NB4 (cell line): ENCODE measurements around the gene TMEM242.

Source experiments
- MYC ChIP-seq: IDR thresholded peaks from 2 replicates; pipeline ENCODE4 v1.6.1; 2011; ENCODE audit warnings: low read depth, low read length
- POLR2A ChIP-seq: IDR thresholded peaks from 2 replicates; pipeline ENCODE4 v1.6.1; 2011; ENCODE audit warnings: mild to moderate bottlenecking; ENCODE audit not compliant: insufficient read length; ENCODE audit errors: extremely low read depth
- TF ChIP-seq, protein P1 (sequence below): IDR thresholded peaks from one replicate; pipeline ENCODE4 v1.5.1; 2012; ENCODE audit warnings: low read depth, low read length
- TF ChIP-seq, protein P2 (sequence below): IDR thresholded peaks from 2 replicates; pipeline ENCODE4 v1.6.1; 2011; ENCODE audit warnings: low read depth, low read length

- TF ChIP-seq, protein P1, sequence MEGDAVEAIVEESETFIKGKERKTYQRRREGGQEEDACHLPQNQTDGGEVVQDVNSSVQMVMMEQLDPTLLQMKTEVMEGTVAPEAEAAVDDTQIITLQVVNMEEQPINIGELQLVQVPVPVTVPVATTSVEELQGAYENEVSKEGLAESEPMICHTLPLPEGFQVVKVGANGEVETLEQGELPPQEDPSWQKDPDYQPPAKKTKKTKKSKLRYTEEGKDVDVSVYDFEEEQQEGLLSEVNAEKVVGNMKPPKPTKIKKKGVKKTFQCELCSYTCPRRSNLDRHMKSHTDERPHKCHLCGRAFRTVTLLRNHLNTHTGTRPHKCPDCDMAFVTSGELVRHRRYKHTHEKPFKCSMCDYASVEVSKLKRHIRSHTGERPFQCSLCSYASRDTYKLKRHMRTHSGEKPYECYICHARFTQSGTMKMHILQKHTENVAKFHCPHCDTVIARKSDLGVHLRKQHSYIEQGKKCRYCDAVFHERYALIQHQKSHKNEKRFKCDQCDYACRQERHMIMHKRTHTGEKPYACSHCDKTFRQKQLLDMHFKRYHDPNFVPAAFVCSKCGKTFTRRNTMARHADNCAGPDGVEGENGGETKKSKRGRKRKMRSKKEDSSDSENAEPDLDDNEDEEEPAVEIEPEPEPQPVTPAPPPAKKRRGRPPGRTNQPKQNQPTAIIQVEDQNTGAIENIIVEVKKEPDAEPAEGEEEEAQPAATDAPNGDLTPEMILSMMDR, result no peak
- TF ChIP-seq MYC (no peak), POLR2A (no peak)
- TF ChIP-seq, protein P2, sequence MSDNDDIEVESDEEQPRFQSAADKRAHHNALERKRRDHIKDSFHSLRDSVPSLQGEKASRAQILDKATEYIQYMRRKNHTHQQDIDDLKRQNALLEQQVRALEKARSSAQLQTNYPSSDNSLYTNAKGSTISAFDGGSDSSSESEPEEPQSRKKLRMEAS, result no peak
Observed at GRCh38 chr6:157248264-157248663, 75.1 kb downstream of the TMEM242 start.
